Astrocyte (in vitro differentiated cells and primary cell): ENCODE data around the gene UBE2J2.

ENCODE experiments used
- EZH2 ChIP-seq: IDR thresholded peaks from 2 replicates; pipeline ENCODE4 v1.6.1; 2012; ENCODE audit warnings: mild to moderate bottlenecking, low read length, inconsistent platforms; ENCODE audit not compliant: insufficient read depth
- TF ChIP-seq, protein P1 (sequence below): IDR thresholded peaks from 2 replicates; pipeline ENCODE4 v1.5.1; 2011; ENCODE audit warnings: low read depth, mild to moderate bottlenecking, inconsistent platforms, low read length, moderate library complexity; ENCODE audit not compliant: insufficient read depth

- TF ChIP-seq, protein P1, sequence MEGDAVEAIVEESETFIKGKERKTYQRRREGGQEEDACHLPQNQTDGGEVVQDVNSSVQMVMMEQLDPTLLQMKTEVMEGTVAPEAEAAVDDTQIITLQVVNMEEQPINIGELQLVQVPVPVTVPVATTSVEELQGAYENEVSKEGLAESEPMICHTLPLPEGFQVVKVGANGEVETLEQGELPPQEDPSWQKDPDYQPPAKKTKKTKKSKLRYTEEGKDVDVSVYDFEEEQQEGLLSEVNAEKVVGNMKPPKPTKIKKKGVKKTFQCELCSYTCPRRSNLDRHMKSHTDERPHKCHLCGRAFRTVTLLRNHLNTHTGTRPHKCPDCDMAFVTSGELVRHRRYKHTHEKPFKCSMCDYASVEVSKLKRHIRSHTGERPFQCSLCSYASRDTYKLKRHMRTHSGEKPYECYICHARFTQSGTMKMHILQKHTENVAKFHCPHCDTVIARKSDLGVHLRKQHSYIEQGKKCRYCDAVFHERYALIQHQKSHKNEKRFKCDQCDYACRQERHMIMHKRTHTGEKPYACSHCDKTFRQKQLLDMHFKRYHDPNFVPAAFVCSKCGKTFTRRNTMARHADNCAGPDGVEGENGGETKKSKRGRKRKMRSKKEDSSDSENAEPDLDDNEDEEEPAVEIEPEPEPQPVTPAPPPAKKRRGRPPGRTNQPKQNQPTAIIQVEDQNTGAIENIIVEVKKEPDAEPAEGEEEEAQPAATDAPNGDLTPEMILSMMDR, result no peak
- no peak for TF ChIP-seq EZH2
Measured at GRCh38 chr1:1310476-1311053, 36.9 kb upstream of the UBE2J2 start.
